Ascending aorta (tissue), 1 donor: ENCODE data around the gene NSMCE4A. TPM values are rescaled to one million over a fixed set of nuclear protein-coding genes. Genes with fewer than 3 reads are reported as not detected.

Experiments
- total RNA-seq: library from RNA; depleted of rRNA; stranded (reverse); fragments of >200 nt; gene quantifications from one replicate; pipeline ENCODE4 v1.1.0, GENCODE V29; 2016

NSMCE4A gene
- total RNA-seq, 1 donor from 2014 or later, result 63.3 TPM

Other genes with a start within 250 kb of the NSMCE4A start
- gene ATE1, start 47.2 kb downstream of the NSMCE4A start, total RNA-seq, result 6.9 TPM
- 69.1 TPM for gene TACC2, start 13.9 kb upstream of the NSMCE4A start, total RNA-seq